H9 (cell line): ENCODE measurements around the gene MARCHF10. TPM values are rescaled to one million over a fixed set of nuclear protein-coding genes. Genes with fewer than 3 reads are reported as not detected.
A peak's percentile ranks its signal among the peaks of the same experiment; 100 is the strongest.

Experiments used
- DNase-seq: peaks from one replicate; pipeline ENCODE4 v3.0.0-alpha.2; 2017
- H2AFZ ChIP-seq: one replicate; pipeline ENCODE4 v1.6.1; 2013; ENCODE audit warnings: mild to moderate bottlenecking, low read length, control low read depth, moderate library complexity
- H2AK5ac ChIP-seq: 2 replicates; pipeline ENCODE4 v1.6.1; 2013; ENCODE audit warnings: low read length, control low read depth, mixed read lengths; ENCODE audit not compliant: insufficient read length
- H2BK120ac ChIP-seq: one replicate; pipeline ENCODE4 v1.6.1; 2013; ENCODE audit warnings: low read depth, mild to moderate bottlenecking, low read length, control low read depth, inconsistent platforms; ENCODE audit not compliant: poor library complexity, severe bottlenecking
- H2BK12ac ChIP-seq: 2 replicates; pipeline ENCODE4 v1.6.1; 2013; ENCODE audit warnings: low read length, control low read depth, mixed read lengths, low read depth; ENCODE audit not compliant: insufficient read length
- H2BK15ac ChIP-seq: 2 replicates; pipeline ENCODE4 v1.6.1; 2013; ENCODE audit warnings: low read depth, low read length, control low read depth
- H2BK20ac ChIP-seq: one replicate; pipeline ENCODE4 v1.6.1; 2013; ENCODE audit warnings: low read depth, mild to moderate bottlenecking, low read length, control low read depth, inconsistent platforms; ENCODE audit not compliant: poor library complexity, severe bottlenecking
- H2BK5ac ChIP-seq: 2 replicates; pipeline ENCODE4 v1.6.1; 2013; ENCODE audit warnings: low read length, control low read depth, mixed read lengths; ENCODE audit not compliant: insufficient read length
- H3K14ac ChIP-seq: 2 replicates; pipeline ENCODE4 v1.6.1; 2013; ENCODE audit warnings: low read length, control low read depth; ENCODE audit not compliant: insufficient read depth
- H3K18ac ChIP-seq: 2 replicates; pipeline ENCODE4 v1.6.1; 2013; ENCODE audit warnings: low read depth, mild to moderate bottlenecking, mixed read lengths, low read length, control low read depth; ENCODE audit not compliant: insufficient read length
- H3K23ac ChIP-seq: 2 replicates; pipeline ENCODE4 v1.6.1; 2013; ENCODE audit warnings: low read length, control low read depth, mixed read lengths, low read depth; ENCODE audit not compliant: insufficient read length
- H3K23me2 ChIP-seq: 2 replicates; pipeline ENCODE4 v1.6.1; 2013; ENCODE audit warnings: low read depth, mild to moderate bottlenecking, mixed read lengths, low read length, control low read depth; ENCODE audit not compliant: insufficient read length, poor library complexity, severe bottlenecking
- H3K27ac ChIP-seq: 2 replicates; pipeline ENCODE4 v1.5.1; 2013; ENCODE audit warnings: low read length, control low read depth, mixed read lengths, low read depth; ENCODE audit not compliant: insufficient read length
- H3K27me3 ChIP-seq: 2 replicates; pipeline ENCODE4 v1.6.1; 2013; ENCODE audit warnings: low read length, control low read depth, inconsistent platforms; ENCODE audit not compliant: insufficient read depth
- H3K4ac ChIP-seq: 2 replicates; pipeline ENCODE4 v1.6.1; 2013; ENCODE audit warnings: low read depth, mild to moderate bottlenecking, control low read depth, inconsistent platforms, low read length, moderate library complexity
- H3K4me1 ChIP-seq: 2 replicates; pipeline ENCODE4 v1.6.1; 2013; ENCODE audit warnings: low read length, control low read depth, inconsistent platforms; ENCODE audit not compliant: insufficient read depth
- H3K4me2 ChIP-seq: 2 replicates; pipeline ENCODE4 v1.6.1; 2013; ENCODE audit warnings: low read length, control low read depth, mixed read lengths; ENCODE audit not compliant: insufficient read length, insufficient read depth
- H3K56ac ChIP-seq: 2 replicates; pipeline ENCODE4 v1.6.1; 2013; ENCODE audit warnings: low read depth, mild to moderate bottlenecking, mixed read lengths, low read length, control low read depth; ENCODE audit not compliant: insufficient read length
- H3K79me1 ChIP-seq: 2 replicates; pipeline ENCODE4 v1.6.1; 2013; ENCODE audit warnings: low read depth, mild to moderate bottlenecking, moderate library complexity, low read length, control low read depth, inconsistent platforms; ENCODE audit not compliant: insufficient read depth, poor library complexity, severe bottlenecking
- H3K79me2 ChIP-seq: 2 replicates; pipeline ENCODE4 v1.6.1; 2013; ENCODE audit warnings: low read length, control low read depth, inconsistent platforms; ENCODE audit not compliant: insufficient read depth
- H3K9ac ChIP-seq: 2 replicates; pipeline ENCODE4 v1.6.1; 2013; ENCODE audit warnings: low read length, control low read depth, mixed read lengths; ENCODE audit not compliant: insufficient read length; ENCODE audit errors: extremely low read depth
- H3K9me3 ChIP-seq: one replicate; pipeline ENCODE4 v1.6.1; 2013; ENCODE audit warnings: low read depth, low read length, inconsistent platforms; ENCODE audit not compliant: control insufficient read depth
- H3T11ph ChIP-seq: one replicate; pipeline ENCODE4 v1.6.1; 2013; ENCODE audit warnings: mild to moderate bottlenecking, low read length, control low read depth, inconsistent platforms
- H4K20me1 ChIP-seq: one replicate; pipeline ENCODE4 v1.6.1; 2013; ENCODE audit not compliant: control insufficient read depth, insufficient read length, insufficient read depth
- H4K5ac ChIP-seq: 2 replicates; pipeline ENCODE4 v1.6.1; 2013; ENCODE audit warnings: low read depth, mild to moderate bottlenecking, mixed read lengths, low read length, control low read depth; ENCODE audit not compliant: insufficient read length
- H4K8ac ChIP-seq: replicated peaks from 2 replicates; pipeline ENCODE4 v1.6.1; 2013; ENCODE audit warnings: low read length, control low read depth, mixed read lengths, low read depth; ENCODE audit not compliant: insufficient read length
- H4K91ac ChIP-seq: 2 replicates; pipeline ENCODE4 v1.6.1; 2013; ENCODE audit warnings: low read depth, mild to moderate bottlenecking, moderate library complexity, mixed read lengths, low read length, control low read depth; ENCODE audit not compliant: insufficient read length
- H3K27ac Mint-ChIP-seq, 3 experiments: 2 replicates in 2 of 3; 3 replicates in 1 of 3; pipeline ENCODE4 v1.8.0; 2020 to 2021; ENCODE audit warnings: mixed read lengths in 3 of 3, mild to moderate bottlenecking in 1 of 3, moderate library complexity in 1 of 3
- H3K27me3 Mint-ChIP-seq: 2 replicates; pipeline ENCODE4 v1.8.0; 2021; ENCODE audit warnings: low read depth, mild to moderate bottlenecking, moderate library complexity, mixed read lengths
- H3K36me3 Mint-ChIP-seq, 3 experiments: 2 replicates in 2 of 3; 3 replicates in 1 of 3; pipeline ENCODE4 v1.8.0; 2020 to 2021; ENCODE audit warnings: low read depth in 3 of 3, mixed read lengths in 3 of 3; ENCODE audit not compliant: insufficient read depth in 1 of 3
- H3K4me1 Mint-ChIP-seq, 2 experiments: 2 replicates each; pipeline ENCODE4 v1.8.0; 2020; ENCODE audit warnings: mixed read lengths in 2 of 2
- H3K4me3 Mint-ChIP-seq, 2 experiments: 2 replicates in 1 of 2; 3 replicates in 1 of 2; pipeline ENCODE4 v1.8.0; 2020 to 2021; ENCODE audit warnings: mild to moderate bottlenecking in 2 of 2, mixed read lengths in 2 of 2, moderate library complexity in 1 of 2
- H3K9me3 Mint-ChIP-seq, 2 experiments: 2 replicates in 1 of 2; 3 replicates in 1 of 2; pipeline ENCODE4 v1.8.0; 2020; ENCODE audit warnings: mild to moderate bottlenecking in 2 of 2, mixed read lengths in 2 of 2, moderate library complexity in 1 of 2
- CTCF ChIP-seq: fragments of 200-600 bp; sonication (generic); conservative IDR thresholded peaks from 3 replicates; pipeline ENCODE4 v1.8.0; 2021; ENCODE audit warnings: antibody characterized with exemption, mild to moderate bottlenecking
- WGBS: extraction: QIAGEN DNeasy Blood & Tissue Kit; methylation state at CpG from one replicate; pipeline ENCODE4 v1.1.7; 2013; ENCODE audit warnings: missing lambda C conversion rate, low lambda C conversion rate, mixed read lengths; ENCODE audit not compliant: insufficient read length; ENCODE audit errors: extremely low coverage; 5-methylcytosine and 5-hydroxymethylcytosine counted together
- total RNA-seq: library from RNA; stranded (reverse); gene quantifications from 2 replicates; pipeline ENCODE4 v1.2.1, GENCODE V29; 2021

The MARCHF10 gene
- total RNA-seq, 1 experiment from 2014 or later: not detected

DNA sequence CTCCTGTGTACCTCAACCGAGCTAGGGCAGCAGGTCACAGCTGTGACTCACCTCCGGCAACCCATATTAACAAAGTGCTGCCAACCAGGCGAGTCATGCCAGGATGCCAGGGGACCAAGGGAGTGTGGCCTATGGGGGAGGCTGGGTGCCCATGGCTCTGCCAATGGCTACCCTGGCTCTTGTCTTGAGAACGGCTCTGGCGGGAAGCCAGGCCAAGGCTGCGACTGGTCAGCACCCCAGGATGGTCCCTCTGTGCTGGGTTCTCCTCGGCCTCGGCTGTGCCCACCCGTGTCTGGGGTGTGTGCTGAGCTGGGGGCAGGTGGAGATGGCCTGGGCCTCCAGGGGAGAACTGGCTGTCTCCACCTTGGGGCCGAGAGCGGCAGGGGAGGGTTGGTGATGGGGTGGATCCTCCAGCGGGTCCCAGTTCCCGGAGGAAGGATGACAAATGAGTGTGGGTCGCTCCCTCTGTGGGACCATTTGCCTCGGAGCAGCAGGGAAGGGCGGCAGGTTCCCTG, 104.8 kb downstream of the MARCHF10 start:
- no peak overlapping the region for H3K4ac ChIP-seq
- no peaks in the 10 kb centered on the region for H3K9me3 ChIP-seq
- Mint-ChIP-seq H3K27ac (no peak overlapping the region), H3K9me3 (peaks cover 4 to 9% of the 10 kb centered on the region in 2 experiments; a peak in 4 of 5 replicates), H3K4me1 (peaks cover 27 to 32% of the 10 kb centered on the region in 2 experiments), H3K4me3 (peak overlapping the region; percentile 51 to 72), H3K27me3 (peaks cover 37% of the 10 kb centered on the region), H3K36me3 (peaks cover 0 to 8% (median 7%) of the 10 kb centered on the region in 3 experiments; a peak in 6 of 7 replicates)
- no peaks in the 10 kb centered on the region for H4K20me1 ChIP-seq
- H3K14ac ChIP-seq: no peak overlapping the region; the same call in 1 of the 2 replicates
- no peaks in the 10 kb centered on the region for H3K79me1 ChIP-seq
- no peak for TF ChIP-seq CTCF
- no peak overlapping the region for H4K8ac ChIP-seq
- peaks cover 17% of the 10 kb centered on the region for H3K23me2 ChIP-seq
- no peak overlapping the region for H2BK120ac ChIP-seq
- peak overlapping the region; percentile 53 for H3K4me2 ChIP-seq
- no peak overlapping the region for H3K9ac ChIP-seq
- no peaks in the 10 kb centered on the region for H3K79me2 ChIP-seq
- no peak overlapping the region for H2BK15ac ChIP-seq
- no peak overlapping the region for H2AFZ ChIP-seq
- no peak overlapping the region for H2BK20ac ChIP-seq
- no peak overlapping the region for H4K5ac ChIP-seq
- H3K27ac ChIP-seq: no peak overlapping the region
- H2BK5ac ChIP-seq: no peak overlapping the region
- no CpG with 5 or more reads among the region's 16 CpGs for WGBS
- H2BK12ac ChIP-seq: no peak overlapping the region
- DNase-seq: no peak
- no peak overlapping the region for H3K23ac ChIP-seq
- peaks cover 5% of the 10 kb centered on the region for H3K4me1 ChIP-seq
- H3K18ac ChIP-seq: no peak overlapping the region
- H3K27me3 ChIP-seq: no peaks in the 10 kb centered on the region; the same call in 1 of the 2 replicates
- no peak overlapping the region for H3T11ph ChIP-seq
- H3K56ac ChIP-seq: no peak overlapping the region
- H4K91ac ChIP-seq: no peak overlapping the region
- no peak overlapping the region for H2AK5ac ChIP-seq
